Osteoblast (primary cell): Measurements from ENCODE around the gene RASSF1. TPM values are rescaled to one million over a fixed set of nuclear protein-coding genes. Genes with fewer than 3 reads are reported as not detected.
A peak's percentile ranks its signal among the peaks of the same experiment; 100 is the strongest.

Experiments used
- DNase-seq: peaks from one replicate; pipeline ENCODE4 v3.0.0; 2011; ENCODE audit warnings: low spot score, mixed read lengths; ENCODE audit not compliant: insufficient read length; ENCODE audit errors: missing footprints
- H2AFZ ChIP-seq: 2 replicates; pipeline ENCODE4 v1.6.0; 2011; ENCODE audit warnings: mild to moderate bottlenecking, low read length
- H3K27ac ChIP-seq: 2 replicates; pipeline ENCODE4 v1.5.1; 2011; ENCODE audit warnings: mild to moderate bottlenecking, low read depth, low read length, moderate library complexity
- H3K27me3 ChIP-seq: 2 replicates; pipeline ENCODE4 v1.6.0; 2012; ENCODE audit warnings: mild to moderate bottlenecking, control low read depth, inconsistent platforms, low read length, moderate library complexity; ENCODE audit not compliant: insufficient read depth
- H3K36me3 ChIP-seq: 2 replicates; pipeline ENCODE4 v1.5.1; 2011; ENCODE audit warnings: mild to moderate bottlenecking, low read length, control low read depth, moderate library complexity; ENCODE audit not compliant: insufficient read depth
- H3K4me1 ChIP-seq: 2 replicates; pipeline ENCODE4 v1.5.1; 2011; ENCODE audit warnings: mild to moderate bottlenecking, low read length, control low read depth, moderate library complexity; ENCODE audit not compliant: insufficient read depth
- H3K4me2 ChIP-seq: 2 replicates; pipeline ENCODE4 v1.6.0; 2011; ENCODE audit warnings: mild to moderate bottlenecking, low read length; ENCODE audit not compliant: insufficient read depth
- H3K4me3 ChIP-seq: fragments of 200-600 bp; sonication (generic); 3 replicates; pipeline ENCODE4 v1.5.1; 2012; ENCODE audit warnings: mild to moderate bottlenecking, low read length, inconsistent platforms; ENCODE audit not compliant: insufficient read depth
- H3K79me2 ChIP-seq: 2 replicates; pipeline ENCODE4 v1.6.0; 2012; ENCODE audit warnings: mild to moderate bottlenecking, low read length, control low read depth, inconsistent platforms; ENCODE audit not compliant: insufficient read depth
- H3K9me3 ChIP-seq: 2 replicates; pipeline ENCODE4 v1.5.1; 2011; ENCODE audit warnings: low read depth, low read length, control low read depth
- H4K20me1 ChIP-seq: 2 replicates; pipeline ENCODE4 v1.6.0; 2012; ENCODE audit warnings: mild to moderate bottlenecking, low read length, control low read depth; ENCODE audit not compliant: insufficient read depth
- CTCF ChIP-seq: IDR thresholded peaks from 2 replicates; pipeline ENCODE4 v1.5.1; 2011; ENCODE audit warnings: mild to moderate bottlenecking, low read depth, low read length, moderate library complexity; ENCODE audit errors: extremely low read depth
- total RNA-seq: library from RNA; depleted of rRNA; stranded (reverse); fragments of >200 nt; gene quantifications from 2 replicates; pipeline ENCODE4 v1.2.3, GENCODE V29; 2012

Gene RASSF1
- total RNA-seq, 1 donor = 18.1 TPM

GRCh38 chr3:50323092-50323600, 17.5 kb downstream of the RASSF1 start:
- Histone ChIP-seq H3K4me3 (no peak overlapping the region), H3K9me3 (no peaks in the 10 kb centered on the region), H3K36me3 (peaks cover 29% of the 10 kb centered on the region), H3K27me3 (no peaks in the 10 kb centered on the region), H3K79me2 (peaks cover 48% of the 10 kb centered on the region), H3K4me2 (no peak overlapping the region), H4K20me1 (peaks cover 31% of the 10 kb centered on the region), H2AFZ (no peak overlapping the region), H3K4me1 (peaks cover 21% of the 10 kb centered on the region), H3K27ac (no peak overlapping the region)
- TF ChIP-seq CTCF = no peak
- no peak for DNase-seq

DNA sequence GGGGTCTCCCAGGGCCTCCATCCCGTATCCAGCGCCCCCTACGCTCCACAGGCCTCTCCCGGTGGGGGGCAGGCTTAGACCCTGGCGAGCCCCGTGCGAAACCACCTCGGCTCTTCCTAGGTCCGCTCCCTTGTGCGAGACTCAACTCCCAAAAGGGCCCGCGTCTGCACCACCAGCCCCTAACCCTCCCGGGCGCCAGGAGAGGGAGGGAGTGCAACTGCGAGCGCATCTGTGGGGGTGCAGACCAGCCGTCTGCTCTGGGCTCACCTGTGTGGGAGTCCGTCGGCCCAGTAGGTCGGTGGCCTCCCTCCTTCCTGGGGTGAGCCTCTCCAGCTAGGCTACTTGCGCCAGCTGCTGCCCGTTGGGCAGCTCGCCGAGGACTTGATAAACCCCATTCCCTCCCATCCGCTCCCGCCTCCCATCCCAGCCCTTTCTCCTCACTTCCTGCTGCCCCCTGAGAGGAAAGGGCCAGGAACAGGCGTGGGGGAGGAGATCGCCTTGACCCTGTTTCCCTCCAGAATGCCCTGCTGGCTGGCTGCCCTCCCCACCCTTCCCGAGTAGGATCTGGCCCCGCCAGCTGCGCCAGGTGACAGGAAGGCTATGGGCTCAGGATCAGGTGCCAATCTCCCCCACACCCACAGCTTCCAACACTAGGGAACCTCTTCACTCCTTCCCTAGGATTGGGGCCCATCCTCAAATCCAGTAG, 18.1 kb downstream of the RASSF1 start, which contains the start of gene HYAL2:
HYAL2 (minus strand) TSS at position 360 of the 706 bp plus-strand sequence. CDS start 2,256 bp downstream, outside the sequence.
- H3K4me2 ChIP-seq = peak within 1 kb of the TSS; percentile 99
- DNase-seq = peak; percentile 66
- H3K27me3 ChIP-seq = no peaks in the 10 kb centered on the region
- peak within 1 kb of the TSS; percentile 99 for H2AFZ ChIP-seq
- peaks cover 45% of the 10 kb centered on the region for H3K79me2 ChIP-seq
- peaks cover 34% of the 10 kb centered on the region for H4K20me1 ChIP-seq
- peaks cover 20% of the 10 kb centered on the region for H3K4me1 ChIP-seq
- peak within 1 kb of the TSS; percentile 91 for H3K4me3 ChIP-seq
- H3K9me3 ChIP-seq = no peaks in the 10 kb centered on the region
- peaks cover 35% of the 10 kb centered on the region for H3K36me3 ChIP-seq
- no peak for TF ChIP-seq CTCF
- peak within 1 kb of the TSS; percentile 99 for H3K27ac ChIP-seq

GRCh38 chr3:50322115-50322385, 18.6 kb downstream of the RASSF1 start:
- no peak for TF ChIP-seq CTCF
- H3K79me2 ChIP-seq = peaks cover 41% of the 10 kb centered on the region
- H3K36me3 ChIP-seq = peaks cover 38% of the 10 kb centered on the region
- H3K27ac ChIP-seq = no peak overlapping the region
- H2AFZ ChIP-seq = peak overlapping the region; percentile 89
- peak overlapping the region; percentile 99 for H3K4me2 ChIP-seq
- peaks cover 37% of the 10 kb centered on the region for H4K20me1 ChIP-seq
- no peaks in the 10 kb centered on the region for H3K27me3 ChIP-seq
- no peaks in the 10 kb centered on the region for H3K9me3 ChIP-seq
- peak; percentile 62 for DNase-seq
- peak overlapping the region; percentile 91 for H3K4me3 ChIP-seq
- H3K4me1 ChIP-seq = peaks cover 15% of the 10 kb centered on the region

DNA sequence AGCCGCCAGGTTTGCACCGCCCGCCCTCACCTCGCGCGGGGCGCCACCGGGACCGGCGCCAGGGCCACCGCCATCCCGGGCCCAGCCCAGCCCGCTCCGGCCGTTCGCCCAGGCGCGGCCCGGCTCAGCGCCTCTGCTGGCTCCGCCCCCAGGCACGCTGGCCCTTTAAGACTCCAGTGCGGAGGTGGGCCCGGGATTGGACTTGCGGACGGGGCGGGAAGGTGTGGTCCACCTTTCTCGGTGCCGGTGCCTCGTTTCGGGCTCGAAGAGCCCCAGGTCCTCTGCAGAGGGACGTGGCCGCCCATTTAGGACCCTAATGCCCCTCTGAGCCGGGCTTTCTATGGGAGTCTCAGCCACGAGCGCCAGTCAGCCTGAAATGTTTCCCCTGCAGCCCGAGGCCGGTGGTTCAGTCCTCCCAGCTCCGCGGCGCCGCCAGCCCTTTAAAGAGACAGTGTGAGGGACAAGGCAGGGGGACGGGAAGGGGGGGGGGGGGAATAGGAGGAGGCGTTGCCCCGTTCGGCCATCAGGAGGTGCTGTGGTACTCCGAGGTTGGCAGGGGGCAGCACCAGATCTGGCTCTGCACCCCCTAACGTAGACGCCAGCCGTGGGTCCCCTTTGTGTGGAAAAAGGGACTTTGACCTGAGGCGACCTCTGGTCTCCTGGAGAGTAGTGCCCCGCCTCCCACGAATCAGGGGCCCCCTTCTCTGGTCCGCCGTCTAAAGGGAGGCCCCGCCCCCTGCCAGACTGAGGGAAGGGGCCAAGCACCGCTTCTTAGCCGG, 19.1 kb downstream of the RASSF1 start:
- H2AFZ ChIP-seq = peak overlapping the region; percentile 99
- peak; percentile 14 for TF ChIP-seq CTCF
- peaks cover 14% of the 10 kb centered on the region for H3K4me1 ChIP-seq

More for the DNA sequence above, 19.1 kb downstream of the RASSF1 start:
- no peaks in the 10 kb centered on the region for H3K27me3 ChIP-seq
- peaks cover 36% of the 10 kb centered on the region for H3K79me2 ChIP-seq
- peak; percentile 100 for DNase-seq
- H3K36me3 ChIP-seq = peaks cover 40% of the 10 kb centered on the region
- peak overlapping the region; percentile 91 for H3K4me3 ChIP-seq
- H3K9me3 ChIP-seq = no peaks in the 10 kb centered on the region
- H4K20me1 ChIP-seq = peaks cover 36% of the 10 kb centered on the region
- peak overlapping the region; percentile 99 for H3K27ac ChIP-seq
- peak overlapping the region; percentile 99 for H3K4me2 ChIP-seq
